Coronary artery (tissue), 2 donors: ENCODE measurements around the gene MTHFD2L.

Source experiments
- DNase-seq: peaks from one replicate; pipeline ENCODE4 v3.0.0-alpha.2; 2017; ENCODE audit warnings: low spot score
- H3K27ac ChIP-seq, 2 donors: fragments of 200-600 bp; sonication (generic); one replicate each; pipeline ENCODE4 v1.5.1; 2016 to 2019
- H3K4me3 ChIP-seq: fragments of 200-600 bp; sonication (generic); 2 replicates; pipeline ENCODE4 v1.5.1; 2016; ENCODE audit warnings: mild to moderate bottlenecking, moderate library complexity
- TF ChIP-seq, protein P1 (sequence below): fragments of 200-600 bp; sonication (generic); IDR thresholded peaks from one replicate; pipeline ENCODE4 v1.5.1; 2019; ENCODE audit warnings: antibody characterized with exemption

MTHFD2L gene

GRCh38 chr4:74244049-74244448 lies 86.1 kb downstream of the MTHFD2L start:
- no peak for DNase-seq
- Histone ChIP-seq H3K4me3 (no peak overlapping the region), H3K27ac (no peak overlapping the region)
- TF ChIP-seq, protein P1, sequence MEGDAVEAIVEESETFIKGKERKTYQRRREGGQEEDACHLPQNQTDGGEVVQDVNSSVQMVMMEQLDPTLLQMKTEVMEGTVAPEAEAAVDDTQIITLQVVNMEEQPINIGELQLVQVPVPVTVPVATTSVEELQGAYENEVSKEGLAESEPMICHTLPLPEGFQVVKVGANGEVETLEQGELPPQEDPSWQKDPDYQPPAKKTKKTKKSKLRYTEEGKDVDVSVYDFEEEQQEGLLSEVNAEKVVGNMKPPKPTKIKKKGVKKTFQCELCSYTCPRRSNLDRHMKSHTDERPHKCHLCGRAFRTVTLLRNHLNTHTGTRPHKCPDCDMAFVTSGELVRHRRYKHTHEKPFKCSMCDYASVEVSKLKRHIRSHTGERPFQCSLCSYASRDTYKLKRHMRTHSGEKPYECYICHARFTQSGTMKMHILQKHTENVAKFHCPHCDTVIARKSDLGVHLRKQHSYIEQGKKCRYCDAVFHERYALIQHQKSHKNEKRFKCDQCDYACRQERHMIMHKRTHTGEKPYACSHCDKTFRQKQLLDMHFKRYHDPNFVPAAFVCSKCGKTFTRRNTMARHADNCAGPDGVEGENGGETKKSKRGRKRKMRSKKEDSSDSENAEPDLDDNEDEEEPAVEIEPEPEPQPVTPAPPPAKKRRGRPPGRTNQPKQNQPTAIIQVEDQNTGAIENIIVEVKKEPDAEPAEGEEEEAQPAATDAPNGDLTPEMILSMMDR, result no peak

DNA sequence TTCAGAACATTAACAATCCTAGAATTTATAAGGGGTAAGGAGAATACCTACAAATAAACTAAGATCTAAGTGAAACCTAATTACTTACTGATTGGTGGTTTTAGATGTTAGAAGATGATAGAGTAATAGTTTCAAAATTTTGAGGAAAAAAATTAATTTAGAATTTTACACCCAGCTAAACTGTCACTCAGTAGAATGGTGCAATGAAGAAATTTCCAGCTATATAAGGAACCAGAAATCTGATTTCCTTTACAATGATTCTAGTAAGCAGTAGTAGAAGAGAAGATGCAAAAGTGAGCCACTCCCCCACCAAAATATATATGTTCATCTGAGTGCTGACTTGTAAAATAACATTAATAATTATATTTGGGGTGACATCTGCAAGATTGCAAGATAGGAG lies 95.0 kb downstream of the MTHFD2L start:
- no peak overlapping the region for H3K27ac ChIP-seq
- no peak for DNase-seq
- no peak overlapping the region for H3K4me3 ChIP-seq
- TF ChIP-seq, protein P1, result no peak

- Histone ChIP-seq H3K4me3 (no peak overlapping the region), H3K27ac (no peak overlapping the region)
- no peak for DNase-seq
- TF ChIP-seq, protein P1, result no peak
These were observed 96.5 kb downstream of the MTHFD2L start for GRCh38 chr4:74254386-74254785.

DNA sequence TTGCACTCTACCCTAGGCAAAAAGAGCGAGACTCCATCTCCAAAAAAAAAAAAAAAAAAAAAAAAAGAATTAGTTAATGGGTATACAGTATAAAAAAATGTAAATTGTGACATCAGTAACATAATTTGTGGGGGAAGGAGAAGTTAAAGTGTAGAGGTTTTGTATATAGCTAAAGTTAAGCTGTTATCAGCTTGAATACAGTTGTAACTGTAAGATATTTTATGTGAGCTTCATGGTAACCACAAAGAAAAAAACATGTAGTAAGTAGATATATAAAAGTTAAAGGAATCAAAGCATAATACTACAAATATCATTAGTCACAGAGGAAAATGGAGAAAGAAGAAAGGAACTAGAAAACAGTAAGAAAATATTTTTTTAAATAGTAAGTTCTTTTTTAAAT lies 97.2 kb downstream of the MTHFD2L start:
- TF ChIP-seq, protein P1, result no peak
- DNase-seq, result no peak
- Histone ChIP-seq H3K4me3 (no peak overlapping the region), H3K27ac (no peak overlapping the region)

DNA sequence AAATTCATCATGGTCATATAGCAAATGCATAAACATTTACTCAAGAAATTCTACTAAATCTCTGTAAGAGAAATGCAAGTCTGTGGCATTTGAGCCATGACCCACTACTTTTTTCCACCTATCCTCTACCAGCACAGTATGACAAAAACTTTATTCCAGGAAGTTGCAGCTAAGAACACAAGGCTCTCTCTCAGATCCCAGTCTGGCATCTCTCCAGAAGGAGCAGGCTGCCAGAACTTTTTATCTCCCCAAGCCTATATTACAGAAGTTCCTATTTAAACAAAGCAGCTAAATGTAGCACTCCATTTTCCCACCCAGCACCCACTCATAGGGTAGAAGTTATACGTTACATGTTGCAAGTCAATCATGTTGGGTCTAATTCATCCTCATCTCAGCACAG lies 101.0 kb downstream of the MTHFD2L start:
- H3K27ac ChIP-seq, result no peak overlapping the region
- H3K4me3 ChIP-seq, result no peak overlapping the region
- DNase-seq, result no peak
- TF ChIP-seq, protein P1, result no peak

GRCh38 chr4:74260036-74260435 lies 102.1 kb downstream of the MTHFD2L start:
- Histone ChIP-seq H3K4me3 (no peak overlapping the region), H3K27ac (no peak overlapping the region)
- TF ChIP-seq, protein P1, result no peak
- no peak for DNase-seq

GRCh38 chr4:74262522-74262921 lies 104.6 kb downstream of the MTHFD2L start:
- TF ChIP-seq, protein P1, result no peak
- no peak for DNase-seq
- Histone ChIP-seq H3K4me3 (no peak overlapping the region), H3K27ac (no peak overlapping the region)
